ENCODE results near the gene TIMM8B. TPM values are rescaled to one million over a fixed set of nuclear protein-coding genes. Genes with fewer than 3 reads are reported as not detected.

The TIMM8B gene
- total and polyA plus RNA-seq, 9 of the 15 experiments (the other 6 are each of a cell fraction or from before 2014, with no cell fraction given), result 95.8 to 338 (median 145) TPM

- TF ChIP-seq TRIM28 (IDR thresholded peaks at IDR 0.05) (no peak), ZC3H4 (CRISPR knock-in tag; IDR thresholded peaks at IDR 0.05; ENCODE audit: borderline replicate concordance) (no peak), ARID1B (IDR thresholded peaks at IDR 0.05) (no peak), FOXJ3 (CRISPR knock-in tag; IDR thresholded peaks at IDR 0.05) (no peak), XRCC5 (IDR thresholded peaks at IDR 0.05; ENCODE audit: low read depth, low read length) (no peak), TAL1 (IDR thresholded peaks at IDR 0.05) (no peak), MYBL2 (IDR thresholded peaks at IDR 0.05; ENCODE audit: low read depth) (no peak), MYBL2 (CRISPR knock-in tag; IDR thresholded peaks at IDR 0.05; ENCODE audit: borderline replicate concordance) (no peak), FIP1L1 (IDR thresholded peaks at IDR 0.05; ENCODE audit: low read depth, low read length, poor library complexity, severe bottlenecking) (no peak), RBM22 (IDR thresholded peaks at IDR 0.05; ENCODE audit: low read depth, low read length, poor library complexity, severe bottlenecking) (no peak), BRF1 (IDR thresholded peaks at IDR 0.05; ENCODE audit: borderline replicate concordance, extremely low read depth, insufficient read length) (no peak), ARID3B (CRISPR knock-in tag; IDR thresholded peaks at IDR 0.05; ENCODE audit: borderline replicate concordance) (no peak), E2F3 (CRISPR knock-in tag; IDR thresholded peaks at IDR 0.05) (no peak)
- TF ChIP-seq, protein P1, sequence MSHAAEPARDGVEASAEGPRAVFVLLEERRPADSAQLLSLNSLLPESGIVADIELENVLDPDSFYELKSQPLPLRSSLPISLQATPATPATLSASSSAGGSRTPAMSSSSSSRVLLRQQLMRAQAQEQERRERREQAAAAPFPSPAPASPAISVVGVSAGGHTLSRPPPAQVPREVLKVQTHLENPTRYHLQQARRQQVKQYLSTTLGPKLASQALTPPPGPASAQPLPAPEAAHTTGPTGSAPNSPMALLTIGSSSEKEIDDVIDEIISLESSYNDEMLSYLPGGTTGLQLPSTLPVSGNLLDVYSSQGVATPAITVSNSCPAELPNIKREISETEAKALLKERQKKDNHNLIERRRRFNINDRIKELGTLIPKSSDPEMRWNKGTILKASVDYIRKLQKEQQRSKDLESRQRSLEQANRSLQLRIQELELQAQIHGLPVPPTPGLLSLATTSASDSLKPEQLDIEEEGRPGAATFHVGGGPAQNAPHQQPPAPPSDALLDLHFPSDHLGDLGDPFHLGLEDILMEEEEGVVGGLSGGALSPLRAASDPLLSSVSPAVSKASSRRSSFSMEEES (CRISPR knock-in tag; IDR thresholded peaks at IDR 0.05), result no peak
- TF ChIP-seq, protein P2, sequence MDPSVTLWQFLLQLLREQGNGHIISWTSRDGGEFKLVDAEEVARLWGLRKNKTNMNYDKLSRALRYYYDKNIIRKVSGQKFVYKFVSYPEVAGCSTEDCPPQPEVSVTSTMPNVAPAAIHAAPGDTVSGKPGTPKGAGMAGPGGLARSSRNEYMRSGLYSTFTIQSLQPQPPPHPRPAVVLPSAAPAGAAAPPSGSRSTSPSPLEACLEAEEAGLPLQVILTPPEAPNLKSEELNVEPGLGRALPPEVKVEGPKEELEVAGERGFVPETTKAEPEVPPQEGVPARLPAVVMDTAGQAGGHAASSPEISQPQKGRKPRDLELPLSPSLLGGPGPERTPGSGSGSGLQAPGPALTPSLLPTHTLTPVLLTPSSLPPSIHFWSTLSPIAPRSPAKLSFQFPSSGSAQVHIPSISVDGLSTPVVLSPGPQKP (CRISPR knock-in tag; IDR thresholded peaks at IDR 0.05), result no peak
These were observed 634 bp downstream of the TIMM8B start (continued) for GRCh38 chr11:112085822-112086421.
